Astrocyte (in vitro differentiated cells and primary cell): ENCODE measurements around the gene MYO6. TPM values are rescaled to one million over a fixed set of nuclear protein-coding genes. Genes with fewer than 3 reads are reported as not detected.

Source experiments
- DNase-seq: peaks from one replicate; pipeline ENCODE4 v3.0.0-alpha.2; 2010; ENCODE audit warnings: low read depth
- FAIRE-seq: peaks from 2 replicates; lab custom pipeline; 2011; peaks lifted over from hg19 to GRCh38; lab: Jason Lieb, UNC
- H2AFZ ChIP-seq: 2 replicates; pipeline ENCODE4 v1.6.0; 2012; ENCODE audit warnings: low read depth, low read length, inconsistent platforms
- H3K27ac ChIP-seq: 2 replicates; pipeline ENCODE4 v1.5.1; 2011; ENCODE audit warnings: low read depth, low read length, inconsistent platforms
- H3K27me3 ChIP-seq: 2 replicates; pipeline ENCODE4 v1.6.0; 2011; ENCODE audit warnings: low read length, inconsistent platforms; ENCODE audit not compliant: insufficient read depth
- H3K36me3 ChIP-seq: 2 replicates; pipeline ENCODE4 v1.5.1; 2011; ENCODE audit warnings: low read length, inconsistent platforms; ENCODE audit not compliant: insufficient read depth
- H3K4me1 ChIP-seq: 2 replicates; pipeline ENCODE4 v1.5.1; 2011; ENCODE audit warnings: low read length, inconsistent platforms; ENCODE audit not compliant: insufficient read depth
- H3K4me2 ChIP-seq: 2 replicates; pipeline ENCODE4 v1.6.0; 2012; ENCODE audit warnings: low read length, inconsistent platforms
- H3K4me3 ChIP-seq: 2 replicates; pipeline ENCODE4 v1.5.1; 2011; ENCODE audit warnings: low read depth, mild to moderate bottlenecking, low read length, inconsistent platforms; ENCODE audit not compliant: insufficient read depth
- H3K79me2 ChIP-seq: 2 replicates; pipeline ENCODE4 v1.6.0; 2012; ENCODE audit warnings: mild to moderate bottlenecking, low read length, inconsistent platforms; ENCODE audit not compliant: insufficient read depth
- H3K9ac ChIP-seq: 2 replicates; pipeline ENCODE4 v1.6.0; 2012; ENCODE audit warnings: mild to moderate bottlenecking, low read length, inconsistent platforms
- H3K9me3 ChIP-seq: 2 replicates; pipeline ENCODE4 v1.5.1; 2012; ENCODE audit warnings: low read depth, mild to moderate bottlenecking, low read length, inconsistent platforms; ENCODE audit not compliant: insufficient read depth
- H4K20me1 ChIP-seq: 2 replicates; pipeline ENCODE4 v1.6.0; 2012; ENCODE audit warnings: low read length, inconsistent platforms; ENCODE audit not compliant: insufficient read depth
- H3K27ac Mint-ChIP-seq: one replicate; pipeline ENCODE4 v1.8.0; 2021; ENCODE audit warnings: mild to moderate bottlenecking, mixed read lengths; ENCODE audit not compliant: unreplicated experiment
- H3K27me3 Mint-ChIP-seq: one replicate; pipeline ENCODE4 v1.8.0; 2021; ENCODE audit warnings: low read depth, mixed read lengths; ENCODE audit not compliant: unreplicated experiment
- H3K36me3 Mint-ChIP-seq: one replicate; pipeline ENCODE4 v1.8.0; 2021; ENCODE audit warnings: low read depth, mixed read lengths; ENCODE audit not compliant: unreplicated experiment
- H3K4me1 Mint-ChIP-seq: one replicate; pipeline ENCODE4 v1.8.0; 2021; ENCODE audit warnings: low read depth, mixed read lengths; ENCODE audit not compliant: unreplicated experiment
- H3K4me3 Mint-ChIP-seq: one replicate; pipeline ENCODE4 v1.8.0; 2021; ENCODE audit warnings: mild to moderate bottlenecking, moderate library complexity, mixed read lengths; ENCODE audit not compliant: unreplicated experiment
- H3K9me3 Mint-ChIP-seq: one replicate; pipeline ENCODE4 v1.8.0; 2021; ENCODE audit warnings: mild to moderate bottlenecking, mixed read lengths; ENCODE audit not compliant: unreplicated experiment
- EZH2 ChIP-seq: IDR thresholded peaks from 2 replicates; pipeline ENCODE4 v1.6.1; 2012; ENCODE audit warnings: mild to moderate bottlenecking, low read length, inconsistent platforms; ENCODE audit not compliant: insufficient read depth
- total RNA-seq: library from RNA; stranded (reverse); gene quantifications from 2 replicates; pipeline ENCODE4 v1.2.1, GENCODE V29; 2021
- TF ChIP-seq, protein P1 (sequence below): IDR thresholded peaks from 2 replicates; pipeline ENCODE4 v1.5.1; 2011; ENCODE audit warnings: low read depth, mild to moderate bottlenecking, inconsistent platforms, low read length, moderate library complexity; ENCODE audit not compliant: insufficient read depth

The MYO6 gene
- total RNA-seq, 1 donor from 2014 or later, result 33.1 TPM

DNA sequence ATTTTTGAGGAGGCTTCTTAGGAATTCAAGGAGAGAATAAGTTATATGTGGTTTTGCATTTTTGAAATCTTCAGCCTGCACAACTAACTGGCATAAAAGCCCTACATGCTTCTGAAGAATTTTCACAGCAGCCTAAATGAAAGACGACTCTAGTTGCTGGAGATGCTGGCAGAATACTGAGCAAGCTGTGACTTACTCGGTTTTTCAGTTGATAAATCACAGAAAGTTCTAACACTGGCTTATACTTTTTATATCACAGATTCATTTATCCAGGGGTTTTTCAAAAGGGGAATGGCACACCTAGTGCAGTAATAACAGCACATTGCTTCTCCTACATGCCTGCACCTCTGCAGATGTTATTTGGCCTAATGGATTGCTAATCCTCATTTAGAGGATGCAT lies 188.8 kb downstream of the MYO6 start:
- peaks cover 2% of the 10 kb centered on the region for H3K4me1 Mint-ChIP-seq
- H3K36me3 Mint-ChIP-seq, result no peaks in the 10 kb centered on the region
- H2AFZ ChIP-seq, result no peak overlapping the region
- no peaks in the 10 kb centered on the region for H4K20me1 ChIP-seq
- no peak overlapping the region for H3K4me3 ChIP-seq
- peaks cover 6% of the 10 kb centered on the region for H3K4me1 ChIP-seq
- H3K27me3 Mint-ChIP-seq, result peaks cover 2% of the 10 kb centered on the region
- no peak overlapping the region for H3K27ac Mint-ChIP-seq
- no peaks in the 10 kb centered on the region for H3K27me3 ChIP-seq
- H3K4me2 ChIP-seq, result no peak overlapping the region
- TF ChIP-seq EZH2, result no peak
- TF ChIP-seq, protein P1, sequence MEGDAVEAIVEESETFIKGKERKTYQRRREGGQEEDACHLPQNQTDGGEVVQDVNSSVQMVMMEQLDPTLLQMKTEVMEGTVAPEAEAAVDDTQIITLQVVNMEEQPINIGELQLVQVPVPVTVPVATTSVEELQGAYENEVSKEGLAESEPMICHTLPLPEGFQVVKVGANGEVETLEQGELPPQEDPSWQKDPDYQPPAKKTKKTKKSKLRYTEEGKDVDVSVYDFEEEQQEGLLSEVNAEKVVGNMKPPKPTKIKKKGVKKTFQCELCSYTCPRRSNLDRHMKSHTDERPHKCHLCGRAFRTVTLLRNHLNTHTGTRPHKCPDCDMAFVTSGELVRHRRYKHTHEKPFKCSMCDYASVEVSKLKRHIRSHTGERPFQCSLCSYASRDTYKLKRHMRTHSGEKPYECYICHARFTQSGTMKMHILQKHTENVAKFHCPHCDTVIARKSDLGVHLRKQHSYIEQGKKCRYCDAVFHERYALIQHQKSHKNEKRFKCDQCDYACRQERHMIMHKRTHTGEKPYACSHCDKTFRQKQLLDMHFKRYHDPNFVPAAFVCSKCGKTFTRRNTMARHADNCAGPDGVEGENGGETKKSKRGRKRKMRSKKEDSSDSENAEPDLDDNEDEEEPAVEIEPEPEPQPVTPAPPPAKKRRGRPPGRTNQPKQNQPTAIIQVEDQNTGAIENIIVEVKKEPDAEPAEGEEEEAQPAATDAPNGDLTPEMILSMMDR, result no peak
- H3K36me3 ChIP-seq, result no peaks in the 10 kb centered on the region
- H3K27ac ChIP-seq, result no peak overlapping the region
- H3K9me3 ChIP-seq, result no peaks in the 10 kb centered on the region
- H3K9me3 Mint-ChIP-seq, result no peaks in the 10 kb centered on the region
- no peak overlapping the region for H3K9ac ChIP-seq
- DNase-seq, result no peak
- FAIRE-seq, result no peak
- no peaks in the 10 kb centered on the region for H3K79me2 ChIP-seq
- H3K4me3 Mint-ChIP-seq, result no peak overlapping the region

DNA sequence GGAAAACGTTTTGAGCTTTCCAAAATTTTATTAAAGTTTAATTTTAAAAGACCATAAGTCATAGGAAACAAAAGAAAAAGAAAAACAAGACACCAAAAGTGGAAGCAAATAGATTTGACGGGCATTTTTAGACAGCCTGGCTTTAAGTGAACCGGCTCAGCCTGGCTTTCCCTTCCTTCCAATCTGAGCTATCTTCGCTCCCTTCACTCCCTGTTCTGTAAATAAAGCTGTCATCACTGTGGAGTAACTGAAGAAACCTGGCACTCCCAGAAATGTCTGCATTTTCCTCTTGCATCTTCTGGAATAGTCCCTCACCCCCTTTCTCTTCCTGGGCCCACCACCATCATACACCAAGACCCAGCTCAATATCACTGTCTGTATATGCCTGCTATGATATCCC lies 191.5 kb downstream of the MYO6 start:
- H2AFZ ChIP-seq, result no peak overlapping the region
- H3K9me3 Mint-ChIP-seq, result no peaks in the 10 kb centered on the region
- H3K9me3 ChIP-seq, result no peaks in the 10 kb centered on the region

DNA sequence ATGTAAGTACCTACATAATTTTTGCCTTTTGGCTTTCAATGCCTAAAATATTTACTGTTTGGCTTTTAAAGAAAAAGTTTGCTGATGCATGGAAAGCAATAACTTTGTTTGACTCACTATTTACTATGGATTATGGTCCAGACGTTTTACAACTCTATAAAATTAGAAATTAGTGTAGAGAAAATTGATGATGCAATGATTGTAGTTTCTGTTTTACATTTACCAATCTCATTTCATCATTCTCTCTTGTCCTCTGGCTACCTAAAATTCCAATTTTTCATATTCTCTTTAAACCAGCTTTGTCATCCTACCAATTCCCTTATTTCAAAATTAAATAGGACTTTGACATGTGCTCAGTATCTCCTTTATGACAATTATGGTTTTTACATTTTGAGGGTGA lies 192.5 kb downstream of the MYO6 start:
- no peak for TF ChIP-seq EZH2
- TF ChIP-seq, protein P1, result no peak
- no peak overlapping the region for H3K27ac ChIP-seq
- H3K79me2 ChIP-seq, result no peaks in the 10 kb centered on the region
- Mint-ChIP-seq H3K27me3 (peaks cover 13% of the 10 kb centered on the region), H3K36me3 (no peaks in the 10 kb centered on the region), H3K27ac (no peak overlapping the region), H3K4me3 (no peak overlapping the region), H3K4me1 (no peaks in the 10 kb centered on the region), H3K9me3 (no peaks in the 10 kb centered on the region)
- FAIRE-seq (no peak), DNase-seq (no peak)
- no peaks in the 10 kb centered on the region for H3K9me3 ChIP-seq
- no peak overlapping the region for H3K9ac ChIP-seq
- no peaks in the 10 kb centered on the region for H4K20me1 ChIP-seq
- no peak overlapping the region for H3K4me2 ChIP-seq
- no peak overlapping the region for H2AFZ ChIP-seq
- no peaks in the 10 kb centered on the region for H3K4me1 ChIP-seq
- no peaks in the 10 kb centered on the region for H3K27me3 ChIP-seq
- H3K4me3 ChIP-seq, result no peak overlapping the region
- H3K36me3 ChIP-seq, result no peaks in the 10 kb centered on the region

More for the DNA sequence above, 191.5 kb downstream of the MYO6 start:
- Histone ChIP-seq H4K20me1 (no peaks in the 10 kb centered on the region), H3K4me1 (peaks cover 1% of the 10 kb centered on the region), H3K27me3 (no peaks in the 10 kb centered on the region), H3K4me2 (no peak overlapping the region), H3K36me3 (no peaks in the 10 kb centered on the region), H3K4me3 (no peak overlapping the region), H3K27ac (no peak overlapping the region), H3K79me2 (no peaks in the 10 kb centered on the region), H3K9ac (no peak overlapping the region)
- no peaks in the 10 kb centered on the region for H3K36me3 Mint-ChIP-seq
- H3K27me3 Mint-ChIP-seq, result peaks cover 9% of the 10 kb centered on the region
- H3K4me1 Mint-ChIP-seq, result no peaks in the 10 kb centered on the region
- no peak for FAIRE-seq
- no peak overlapping the region for H3K4me3 Mint-ChIP-seq
- TF ChIP-seq, protein P1, result no peak
- DNase-seq, result no peak
- H3K27ac Mint-ChIP-seq, result no peak overlapping the region
